ENCODE data around the gene MYMX.
"Not testable (repeated sequence)": the region's sequence is repeated elsewhere in the genome, so short reads cannot be mapped to it uniquely, and the experiment has no call there.

Gene MYMX

GRCh38 chr6:44221291-44221960 is 4.7 kb downstream of the MYMX start:
- peak; percentile 68 for DNase-seq

- no peak for DNase-seq
Measured at GRCh38 chr6:44221961-44222335, 5.2 kb downstream of the MYMX start.

GRCh38 chr6:44222486-44223318 is 6.0 kb downstream of the MYMX start:
- DNase-seq: no peak

- peak; percentile 82 for DNase-seq
Measured at GRCh38 chr6:44223319-44224028, 6.7 kb downstream of the MYMX start, which contains the start of gene SLC29A1. SLC29A1 (plus strand) TSS chr6:44223595; CDS start chr6:44227314, 3,719 bp downstream.

GRCh38 chr6:44224029-44224964 is 7.6 kb downstream of the MYMX start:
- DNase-seq: peak; percentile 43

- no peak for DNase-seq
Measured at GRCh38 chr6:44224965-44225305, 8.2 kb downstream of the MYMX start.

- DNase-seq: no peak
Measured at GRCh38 chr6:44225579-44226325, 9.0 kb downstream of the MYMX start.

GRCh38 chr6:44226368-44227147 is 9.8 kb downstream of the MYMX start:
- no peak for DNase-seq

- no peak for DNase-seq
Measured at GRCh38 chr6:44227148-44227793, 10.5 kb downstream of the MYMX start.

GRCh38 chr6:44228031-44228430 is 11.3 kb downstream of the MYMX start:
- no peak for DNase-seq

GRCh38 chr6:44228433-44228832 is 11.7 kb downstream of the MYMX start:
- no peak for DNase-seq

- DNase-seq: no peak
Measured at GRCh38 chr6:44228836-44229235, 12.1 kb downstream of the MYMX start.

GRCh38 chr6:44229376-44230033 is 12.8 kb downstream of the MYMX start:
- no peak for DNase-seq

- no peak for DNase-seq
Measured at GRCh38 chr6:44230034-44230675, 13.4 kb downstream of the MYMX start.

- not testable (repeated sequence) for DNase-seq
Measured at GRCh38 chr6:44231426-44231825, 14.7 kb downstream of the MYMX start.

GRCh38 chr6:44232676-44233566 is 16.2 kb downstream of the MYMX start:
- DNase-seq: no peak

- DNase-seq: no peak
Measured at GRCh38 chr6:44233567-44234100, 16.9 kb downstream of the MYMX start.
